ENCODE data around the gene UGT1A4.

Gene UGT1A4

DNA sequence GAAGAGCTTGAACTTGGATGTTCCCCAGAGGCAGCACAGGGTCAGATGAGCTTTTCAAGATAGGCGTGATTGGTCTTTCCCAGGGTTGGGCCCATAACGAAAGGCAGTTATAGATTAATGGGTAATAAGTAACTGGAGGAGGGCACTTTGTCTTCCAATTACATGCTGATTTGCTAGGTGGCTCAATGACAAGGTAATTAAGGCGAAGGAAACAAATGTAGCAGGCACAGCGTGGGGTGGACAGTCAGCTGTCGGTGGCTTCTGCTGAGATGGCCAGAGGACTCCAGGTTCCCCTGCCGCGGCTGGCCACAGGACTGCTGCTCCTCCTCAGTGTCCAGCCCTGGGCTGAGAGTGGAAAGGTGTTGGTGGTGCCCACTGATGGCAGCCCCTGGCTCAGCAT is at the start of gene UGT1A4:
UGT1A4 (plus strand) TSS at position 185 of the 400 bp plus-strand sequence; CDS start at position 270, 85 bp downstream.
- H3K9me3 ChIP-seq, result no peaks in the 10 kb centered on the region; the same call in 1 of the 2 replicates
- H3K27me3 ChIP-seq (ENCODE audit: low read depth), result no peaks in the 10 kb centered on the region
- no peak for DNase-seq (ENCODE audit: low spot score in 2 of 2)
- no peak within 1 kb of the TSS for H3K4me3 ChIP-seq
- in situ Hi-C loops (cut with MboI; ENCODE audit: low sequenced_read_pairs), result loop anchor here (10.0 kb wide), 1 partner anchor 234 kb away; no protein-coding TSS in a partner anchor
- H3K36me3 ChIP-seq (replicated peaks), result no peaks in the 10 kb centered on the region
- H3K4me1 ChIP-seq, result peaks cover 4% of the 10 kb centered on the region; the same call in 1 of the 2 replicates

- H3K27me3 ChIP-seq (ENCODE audit: low read depth), result no peaks in the 10 kb centered on the region
- no peak within 1 kb of the TSS for H3K4me3 ChIP-seq
- H3K9me3 ChIP-seq, result no peaks in the 10 kb centered on the region
- no peaks in the 10 kb centered on the region for H3K4me1 ChIP-seq
- DNase-seq (ENCODE audit: low spot score in 2 of 2), result no peak
- in situ Hi-C loops (cut with MboI; ENCODE audit: low sequenced_read_pairs), result no loop called here
- no peaks in the 10 kb centered on the region for H3K36me3 ChIP-seq (replicated peaks)
Measured at GRCh38 chr2:233671290-233672161, 47.0 kb upstream of the UGT1A4 start, which contains the start of gene UGT1A9. TSS of gene UGT1A9 (plus strand) at chr2:233671898. CDS start at chr2:233671935, 37 bp downstream.

GRCh38 chr2:233672886-233673285 is 45.6 kb upstream of the UGT1A4 start:
- Histone ChIP-seq H3K27me3 (ENCODE audit: low read depth) (no peaks in the 10 kb centered on the region), H3K36me3 (replicated peaks) (no peaks in the 10 kb centered on the region), H3K4me3 (no peak overlapping the region), H3K9me3 (no peaks in the 10 kb centered on the region), H3K4me1 (no peaks in the 10 kb centered on the region)
- DNase-seq (ENCODE audit: low spot score in 2 of 2), result no peak
- in situ Hi-C loops (cut with MboI; ENCODE audit: low sequenced_read_pairs), result no loop called here

- Histone ChIP-seq H3K9me3 (no peaks in the 10 kb centered on the region), H3K4me1 (peaks cover 3% of the 10 kb centered on the region; the same call in 1 of the 2 replicates), H3K27me3 (ENCODE audit: low read depth) (no peaks in the 10 kb centered on the region), H3K36me3 (replicated peaks) (no peaks in the 10 kb centered on the region), H3K4me3 (no peak overlapping the region)
- no peak for DNase-seq (ENCODE audit: low spot score in 2 of 2)
- in situ Hi-C loops (cut with MboI; ENCODE audit: low sequenced_read_pairs), result no loop called here
Measured at GRCh38 chr2:233673896-233674295, 44.6 kb upstream of the UGT1A4 start.

GRCh38 chr2:233674314-233674713 is 44.2 kb upstream of the UGT1A4 start:
- Histone ChIP-seq H3K27me3 (ENCODE audit: low read depth) (no peaks in the 10 kb centered on the region), H3K4me3 (no peak overlapping the region), H3K9me3 (no peaks in the 10 kb centered on the region), H3K4me1 (peaks cover 3% of the 10 kb centered on the region), H3K36me3 (replicated peaks) (no peaks in the 10 kb centered on the region)
- no peak for DNase-seq (ENCODE audit: low spot score in 2 of 2)
- in situ Hi-C loops (cut with MboI; ENCODE audit: low sequenced_read_pairs), result no loop called here

DNA sequence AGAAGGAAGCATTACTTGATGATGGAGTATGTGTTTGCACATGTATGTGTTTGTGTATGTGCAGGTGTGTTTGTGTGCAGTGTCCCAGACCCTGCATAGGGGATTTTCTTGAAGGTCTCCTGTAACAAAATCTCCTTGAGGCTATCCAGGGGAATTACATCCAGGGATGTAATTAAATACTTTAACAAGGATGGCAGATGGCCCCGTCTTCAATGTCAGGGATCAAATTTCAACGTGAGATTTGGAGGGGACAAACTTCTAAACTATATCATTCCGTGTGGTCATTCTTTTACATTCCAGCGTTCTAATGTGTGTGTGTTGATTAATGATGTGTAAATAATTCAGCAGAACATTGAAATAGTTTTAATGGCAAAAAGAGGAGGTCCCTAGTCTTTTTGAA is 43.5 kb upstream of the UGT1A4 start:
- Histone ChIP-seq H3K4me1 (peaks cover 3% of the 10 kb centered on the region), H3K36me3 (replicated peaks) (no peaks in the 10 kb centered on the region), H3K27me3 (ENCODE audit: low read depth) (no peaks in the 10 kb centered on the region), H3K9me3 (no peaks in the 10 kb centered on the region), H3K4me3 (no peak overlapping the region)
- in situ Hi-C loops (cut with MboI; ENCODE audit: low sequenced_read_pairs), result no loop called here
- no peak for DNase-seq (ENCODE audit: low spot score in 2 of 2)

DNA sequence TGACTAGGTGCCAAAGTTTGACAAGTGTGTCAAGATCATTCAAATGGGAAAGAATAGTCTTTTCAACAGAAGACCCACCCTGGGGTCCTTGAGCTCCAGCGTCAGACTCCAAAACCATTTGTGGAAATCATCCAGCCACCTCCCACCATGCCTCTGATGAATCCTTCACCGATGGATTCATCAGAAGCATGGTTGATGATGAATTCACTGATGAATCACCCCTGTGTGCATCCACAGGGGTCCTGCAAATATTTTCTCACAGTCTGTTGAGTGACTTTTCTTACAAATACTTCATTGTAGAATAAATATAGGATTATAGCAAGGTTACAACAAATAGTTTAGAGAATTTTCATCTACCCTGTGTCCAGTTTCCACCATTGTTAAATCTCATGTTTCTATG is 42.5 kb upstream of the UGT1A4 start:
- H3K4me3 ChIP-seq, result no peak overlapping the region
- peaks cover 3% of the 10 kb centered on the region for H3K4me1 ChIP-seq
- no peaks in the 10 kb centered on the region for H3K27me3 ChIP-seq (ENCODE audit: low read depth)
- in situ Hi-C loops (cut with MboI; ENCODE audit: low sequenced_read_pairs), result no loop called here
- H3K9me3 ChIP-seq, result no peaks in the 10 kb centered on the region
- no peak for DNase-seq (ENCODE audit: low spot score in 2 of 2)
- H3K36me3 ChIP-seq (replicated peaks), result no peaks in the 10 kb centered on the region

- Histone ChIP-seq H3K9me3 (no peaks in the 10 kb centered on the region), H3K4me1 (peaks cover 3% of the 10 kb centered on the region), H3K36me3 (replicated peaks) (no peaks in the 10 kb centered on the region), H3K4me3 (no peak overlapping the region), H3K27me3 (ENCODE audit: low read depth) (no peaks in the 10 kb centered on the region)
- DNase-seq (ENCODE audit: low spot score in 2 of 2), result peak; percentile 48 to 52
- in situ Hi-C loops (cut with MboI; ENCODE audit: low sequenced_read_pairs), result no loop called here
Measured at GRCh38 chr2:233679196-233679595, 39.3 kb upstream of the UGT1A4 start.

- no peaks in the 10 kb centered on the region for H3K36me3 ChIP-seq (replicated peaks)
- no peak for DNase-seq (ENCODE audit: low spot score in 2 of 2)
- in situ Hi-C loops (cut with MboI; ENCODE audit: low sequenced_read_pairs), result no loop called here
Measured at GRCh38 chr2:233680361-233681045, 38.0 kb upstream of the UGT1A4 start.

GRCh38 chr2:233681521-233682099 is 36.9 kb upstream of the UGT1A4 start, which contains the start of gene UGT1A7:
TSS of gene UGT1A7 (plus strand) at chr2:233681901. CDS start at chr2:233681938, 37 bp downstream.
- in situ Hi-C loops (cut with MboI; ENCODE audit: low sequenced_read_pairs), result no loop called here
- H3K4me3 ChIP-seq, result no peak within 1 kb of the TSS
- no peaks in the 10 kb centered on the region for H3K9me3 ChIP-seq
- H3K36me3 ChIP-seq (replicated peaks), result no peaks in the 10 kb centered on the region
- H3K4me1 ChIP-seq, result peaks cover 3% of the 10 kb centered on the region
- DNase-seq (ENCODE audit: low spot score in 2 of 2), result no peak
- no peaks in the 10 kb centered on the region for H3K27me3 ChIP-seq (ENCODE audit: low read depth)

More at GRCh38 chr2:233680361-233681045, 38.0 kb upstream of the UGT1A4 start:
- Histone ChIP-seq H3K4me1 (peaks cover 3% of the 10 kb centered on the region), H3K9me3 (no peaks in the 10 kb centered on the region), H3K27me3 (ENCODE audit: low read depth) (no peaks in the 10 kb centered on the region), H3K4me3 (no peak overlapping the region)

DNA sequence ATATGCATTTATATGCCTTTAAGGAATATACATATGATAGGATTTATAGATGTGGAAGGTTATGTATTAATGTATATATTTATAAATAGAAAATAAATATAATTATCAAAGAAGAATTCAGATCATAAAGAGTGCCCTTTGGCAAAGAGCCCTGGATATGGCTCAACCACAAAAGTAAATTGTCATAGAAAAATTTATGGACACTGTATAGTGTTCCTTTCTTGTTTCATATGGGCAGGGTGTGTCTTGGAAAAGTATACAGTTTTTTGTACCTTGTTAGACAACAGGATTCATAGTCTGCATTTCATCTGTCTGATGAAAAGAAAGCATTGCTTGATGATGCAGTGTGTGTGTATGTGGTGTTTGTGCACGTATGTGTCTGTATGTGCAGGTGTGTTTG is 33.9 kb upstream of the UGT1A4 start:
- H3K36me3 ChIP-seq (replicated peaks), result no peaks in the 10 kb centered on the region
- H3K4me3 ChIP-seq, result no peak overlapping the region
- DNase-seq (ENCODE audit: low spot score in 2 of 2), result no peak
- no peaks in the 10 kb centered on the region for H3K27me3 ChIP-seq (ENCODE audit: low read depth)
- H3K9me3 ChIP-seq, result no peaks in the 10 kb centered on the region
- in situ Hi-C loops (cut with MboI; ENCODE audit: low sequenced_read_pairs), result no loop called here
- H3K4me1 ChIP-seq, result no peaks in the 10 kb centered on the region

DNA sequence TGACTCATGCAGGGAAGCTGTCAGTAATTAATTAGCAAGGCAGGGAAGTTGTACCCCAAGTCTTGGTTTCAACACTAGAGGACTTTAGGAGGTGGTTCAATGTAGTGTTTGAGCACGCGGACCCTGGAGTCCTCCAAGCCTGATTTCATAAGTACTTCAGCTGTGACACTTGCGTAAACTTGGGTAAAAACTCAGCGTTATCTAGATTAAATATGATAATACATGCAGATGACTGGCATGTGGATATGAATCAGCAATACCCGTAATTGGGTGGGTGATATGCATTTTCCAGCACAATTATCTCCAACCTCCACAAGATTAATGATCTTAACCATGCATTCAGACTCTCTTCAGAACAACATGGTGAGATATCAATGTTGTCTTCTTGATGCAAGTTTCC is 31.6 kb upstream of the UGT1A4 start:
- in situ Hi-C loops (cut with MboI; ENCODE audit: low sequenced_read_pairs), result no loop called here
- peaks cover 12% of the 10 kb centered on the region for H3K4me1 ChIP-seq
- DNase-seq (ENCODE audit: low spot score in 2 of 2), result no peak
- H3K4me3 ChIP-seq, result no peak overlapping the region
- H3K36me3 ChIP-seq (replicated peaks), result no peaks in the 10 kb centered on the region
- H3K27me3 ChIP-seq (ENCODE audit: low read depth), result no peaks in the 10 kb centered on the region
- H3K9me3 ChIP-seq, result no peaks in the 10 kb centered on the region

DNA sequence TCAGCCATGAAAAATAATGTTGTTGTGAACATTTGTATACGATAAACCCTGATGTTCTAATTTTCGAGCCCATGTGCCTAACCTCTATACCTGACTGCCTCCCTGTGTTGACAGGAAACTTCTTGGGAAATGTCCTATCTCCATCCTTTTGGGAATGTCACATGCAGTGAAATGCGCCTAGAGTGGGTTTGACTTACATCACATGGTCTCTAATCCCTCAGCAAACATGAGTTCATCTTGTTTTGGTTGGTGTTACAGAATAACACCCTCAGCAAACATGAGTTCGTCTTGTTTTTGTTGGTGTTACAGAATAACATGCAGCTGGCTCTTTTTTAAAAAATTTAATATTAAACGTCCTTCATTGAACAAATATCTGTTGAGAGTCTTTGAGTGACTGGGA is 30.2 kb upstream of the UGT1A4 start:
- Histone ChIP-seq H3K9me3 (peaks cover 6% of the 10 kb centered on the region), H3K27me3 (ENCODE audit: low read depth) (no peaks in the 10 kb centered on the region), H3K36me3 (replicated peaks) (no peaks in the 10 kb centered on the region), H3K4me1 (peaks cover 17% of the 10 kb centered on the region), H3K4me3 (no peak overlapping the region)
- in situ Hi-C loops (cut with MboI; ENCODE audit: low sequenced_read_pairs), result no loop called here
- no peak for DNase-seq (ENCODE audit: low spot score in 2 of 2)

GRCh38 chr2:233689031-233689430 is 29.5 kb upstream of the UGT1A4 start:
- H3K27me3 ChIP-seq (ENCODE audit: low read depth), result no peaks in the 10 kb centered on the region
- no peak for DNase-seq (ENCODE audit: low spot score in 2 of 2)
- H3K4me3 ChIP-seq, result no peak overlapping the region
- no peaks in the 10 kb centered on the region for H3K36me3 ChIP-seq (replicated peaks)
- peaks cover 6% of the 10 kb centered on the region for H3K9me3 ChIP-seq
- in situ Hi-C loops (cut with MboI; ENCODE audit: low sequenced_read_pairs), result no loop called here
- H3K4me1 ChIP-seq, result peaks cover 17% of the 10 kb centered on the region
